ENCODE data around the gene SLC18B1.

- no peak for TF ChIP-seq SIX5 (IDR thresholded peaks at IDR 0.05; ENCODE audit: low read depth, low read length, severe bottlenecking)
- TF ChIP-seq CTCF (IDR thresholded peaks at IDR 0.05 in 2 of 3, conservative IDR thresholded peaks at IDR 0.05 in 1 of 3; ENCODE audit: control insufficient read depth in 2 of 3, extremely low read depth in 1 of 3, insufficient read depth in 1 of 3, low read depth in 3 of 3, low read length in 3 of 3), result no peak
- TF ChIP-seq POLR2A (IDR thresholded peaks at IDR 0.05; ENCODE audit: low read depth, low read length), result no peak
- TF ChIP-seq RCOR1 (conservative IDR thresholded peaks at IDR 0.05; ENCODE audit: low read depth, low read length), result no peak
- no peak for TF ChIP-seq CBX3 (IDR thresholded peaks at IDR 0.05; ENCODE audit: borderline replicate concordance, low read depth)
- TF ChIP-seq SIN3A (IDR thresholded peaks at IDR 0.05; ENCODE audit: low read depth, low read length), result no peak
- TF ChIP-seq CEBPB (IDR thresholded peaks at IDR 0.05; ENCODE audit: borderline replicate concordance in 1 of 2, low read depth in 2 of 2, low read length in 2 of 2), result no peak
- no peak for TF ChIP-seq EZH2 (IDR thresholded peaks at IDR 0.05; ENCODE audit: borderline replicate concordance, control insufficient read depth, low read depth, low read length)
- no peak for TF ChIP-seq BRCA1 (IDR thresholded peaks at IDR 0.05; ENCODE audit: low read depth, low read length)
- no peak for TF ChIP-seq POLR2AphosphoS5 (IDR thresholded peaks at IDR 0.05; ENCODE audit: low read length)
- TF ChIP-seq SREBF2 (IDR thresholded peaks at IDR 0.05; ENCODE audit: low read length), result no peak
Measured at GRCh38 chr6:132725947-132726607, 72.4 kb downstream of the SLC18B1 start.

Measured in GM12878 (cell line).